ENCODE data around the gene PSMG3.

The PSMG3 gene

GRCh38 chr7:1544896-1545416 lies 24.9 kb downstream of the PSMG3 start:
- no peak for DNase-seq (ENCODE audit: low read depth)

GRCh38 chr7:1544178-1544895 lies 25.5 kb downstream of the PSMG3 start:
- no peak for DNase-seq (ENCODE audit: low read depth)

- DNase-seq (ENCODE audit: low read depth) = no peak
Observed at GRCh38 chr7:1543826-1544177, 26.0 kb downstream of the PSMG3 start.

GRCh38 chr7:1542841-1543747 lies 26.7 kb downstream of the PSMG3 start:
- DNase-seq (ENCODE audit: low read depth) = no peak

- DNase-seq (ENCODE audit: low read depth) = no peak
Observed at GRCh38 chr7:1542329-1542728, 27.5 kb downstream of the PSMG3 start.

- no peak for DNase-seq (ENCODE audit: low read depth)
Observed at GRCh38 chr7:1541431-1542162, 28.2 kb downstream of the PSMG3 start.

GRCh38 chr7:1540776-1541271 lies 29.0 kb downstream of the PSMG3 start:
- no peak for DNase-seq (ENCODE audit: low read depth)

- DNase-seq (ENCODE audit: low read depth) = no peak
Observed at GRCh38 chr7:1539882-1540775, 29.7 kb downstream of the PSMG3 start.

- no peak for DNase-seq (ENCODE audit: low read depth)
Observed at GRCh38 chr7:1539181-1539881, 30.5 kb downstream of the PSMG3 start.

GRCh38 chr7:1538544-1539180 lies 31.2 kb downstream of the PSMG3 start:
- no peak for DNase-seq (ENCODE audit: low read depth)

GRCh38 chr7:1537535-1538412 lies 32.1 kb downstream of the PSMG3 start:
- no peak for DNase-seq (ENCODE audit: low read depth)

- no peak for DNase-seq (ENCODE audit: low read depth)
Observed at GRCh38 chr7:1536743-1537534, 32.9 kb downstream of the PSMG3 start.

GRCh38 chr7:1536455-1536742 lies 33.4 kb downstream of the PSMG3 start:
- no peak for DNase-seq (ENCODE audit: low read depth)

- no peak for DNase-seq (ENCODE audit: low read depth)
Observed at GRCh38 chr7:1535701-1536454, 34.0 kb downstream of the PSMG3 start.

- DNase-seq (ENCODE audit: low read depth) = no peak
Observed at GRCh38 chr7:1535100-1535458, 34.8 kb downstream of the PSMG3 start.

GRCh38 chr7:1534330-1535099 lies 35.3 kb downstream of the PSMG3 start:
- DNase-seq (ENCODE audit: low read depth) = no peak
